ENCODE measurements around the gene CASKIN2.

Gene CASKIN2

DNA sequence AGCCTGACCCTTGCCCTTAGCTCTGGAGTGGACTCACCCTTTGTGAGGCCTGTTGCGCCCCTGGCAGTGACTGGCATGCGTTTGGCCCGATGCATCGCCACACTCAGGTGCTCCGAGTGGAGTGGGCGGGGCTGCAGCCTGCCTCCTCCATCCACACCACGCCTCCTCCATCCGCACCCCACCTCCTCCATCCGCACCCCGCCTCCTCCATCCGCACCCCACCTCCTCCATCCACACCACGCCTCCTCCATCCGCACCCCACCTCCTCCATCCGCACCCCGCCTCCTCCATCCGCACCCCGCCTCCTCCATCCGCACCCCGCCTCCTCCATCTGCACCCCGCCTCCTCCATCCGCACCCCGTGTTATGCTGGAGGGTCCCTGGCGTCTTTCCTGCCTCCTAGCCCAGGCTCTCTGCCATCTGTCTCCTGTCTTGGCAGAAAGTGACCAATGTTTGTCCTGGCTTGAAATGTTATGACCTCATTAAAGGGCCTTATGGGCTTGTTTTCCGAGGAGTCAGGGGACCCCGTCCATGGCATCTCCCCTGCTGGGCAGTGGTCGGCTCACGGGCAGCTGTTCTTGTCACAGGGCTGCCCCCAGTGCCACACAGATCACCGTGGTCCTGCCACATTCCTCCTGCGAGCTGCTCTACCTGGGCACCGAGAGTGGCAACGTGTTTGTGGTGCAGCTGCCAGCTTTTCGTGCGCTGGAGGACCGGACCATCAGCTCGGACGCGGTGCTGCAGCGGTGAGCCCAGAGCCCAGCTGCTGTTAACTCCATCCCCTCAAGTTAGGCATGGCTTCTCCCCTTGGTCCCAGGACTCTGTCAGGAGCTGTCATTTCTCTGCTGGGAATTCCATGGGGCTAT is 43.6 kb upstream of the CASKIN2 start:
- Histone ChIP-seq H3K27me3 (ENCODE audit: insufficient read depth, insufficient read length) (no peaks in the 10 kb centered on the region), H3K4me3 (ENCODE audit: insufficient read length, low read depth) (no peak overlapping the region), H3K4me1 (ENCODE audit: insufficient read depth, insufficient read length) (peaks cover 21% of the 10 kb centered on the region), H3K9ac (ENCODE audit: insufficient read length, low read depth) (peak overlapping the region; percentile 3), H3K9me3 (ENCODE audit: insufficient read depth, low read length) (no peaks in the 10 kb centered on the region), H3K36me3 (ENCODE audit: insufficient read depth, insufficient read length, low read length) (peaks cover 28% of the 10 kb centered on the region)
- no peak for TF ChIP-seq ZNF274 (IDR thresholded peaks at IDR 0.05; ENCODE audit: low read depth, low read length)
- no peak for DNase-seq (ENCODE audit: low read depth, low spot score)

DNA sequence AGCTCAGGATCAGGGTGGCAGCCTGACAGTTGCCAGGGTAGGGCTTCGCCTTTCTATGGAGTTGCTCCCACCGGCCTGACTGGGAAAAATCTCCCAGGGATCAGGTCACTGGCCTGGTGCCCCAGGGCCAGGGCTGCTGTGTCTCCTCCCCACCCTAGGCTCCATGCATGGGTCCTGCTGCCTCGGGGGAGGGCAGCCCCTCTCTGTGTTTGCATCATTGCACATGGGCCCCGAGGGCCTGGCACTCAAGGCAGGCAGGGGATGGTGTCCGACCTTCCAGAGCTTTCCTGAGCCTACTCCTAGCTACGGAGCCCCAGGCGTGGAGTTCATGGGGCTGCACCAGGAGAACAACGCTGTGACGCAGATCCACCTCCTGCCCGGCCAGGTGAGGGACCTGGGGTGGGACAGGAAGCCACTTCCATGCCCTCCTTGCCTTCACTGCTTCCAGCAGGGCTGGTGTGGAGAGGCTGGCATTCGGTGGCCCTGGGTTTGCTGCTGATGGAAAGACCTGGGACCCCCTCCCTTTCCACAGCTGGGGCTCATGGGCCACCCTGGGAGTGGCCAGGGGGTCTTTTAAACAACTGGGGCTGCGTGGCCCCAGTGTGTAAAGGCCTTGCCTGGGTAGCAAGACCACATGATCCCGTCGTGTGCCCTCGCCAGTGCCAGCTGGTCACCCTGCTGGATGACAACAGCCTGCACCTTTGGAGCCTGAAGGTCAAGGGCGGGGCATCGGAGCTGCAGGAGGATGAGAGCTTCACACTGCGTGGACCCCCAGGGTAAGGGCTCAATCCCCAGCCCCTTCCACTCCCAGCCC is 42.7 kb upstream of the CASKIN2 start:
- TF ChIP-seq YY1 (IDR thresholded peaks at IDR 0.05; ENCODE audit: insufficient read depth, insufficient read length) (no peak), ZNF274 (IDR thresholded peaks at IDR 0.05; ENCODE audit: low read depth, low read length) (no peak), SUZ12 (IDR thresholded peaks at IDR 0.05; ENCODE audit: extremely low read depth, insufficient read depth, insufficient read length) (no peak)
- DNase-seq (ENCODE audit: low read depth, low spot score), result no peak
- Histone ChIP-seq H3K9ac (ENCODE audit: insufficient read length, low read depth) (peak overlapping the region; percentile 3), H3K27me3 (ENCODE audit: insufficient read depth, insufficient read length) (no peaks in the 10 kb centered on the region), H3K4me3 (ENCODE audit: insufficient read length, low read depth) (no peak overlapping the region), H3K9me3 (ENCODE audit: insufficient read depth, low read length) (no peaks in the 10 kb centered on the region), H3K36me3 (ENCODE audit: insufficient read depth, insufficient read length, low read length) (peaks cover 20% of the 10 kb centered on the region), H3K4me1 (ENCODE audit: insufficient read depth, insufficient read length) (peaks cover 23% of the 10 kb centered on the region)

DNA sequence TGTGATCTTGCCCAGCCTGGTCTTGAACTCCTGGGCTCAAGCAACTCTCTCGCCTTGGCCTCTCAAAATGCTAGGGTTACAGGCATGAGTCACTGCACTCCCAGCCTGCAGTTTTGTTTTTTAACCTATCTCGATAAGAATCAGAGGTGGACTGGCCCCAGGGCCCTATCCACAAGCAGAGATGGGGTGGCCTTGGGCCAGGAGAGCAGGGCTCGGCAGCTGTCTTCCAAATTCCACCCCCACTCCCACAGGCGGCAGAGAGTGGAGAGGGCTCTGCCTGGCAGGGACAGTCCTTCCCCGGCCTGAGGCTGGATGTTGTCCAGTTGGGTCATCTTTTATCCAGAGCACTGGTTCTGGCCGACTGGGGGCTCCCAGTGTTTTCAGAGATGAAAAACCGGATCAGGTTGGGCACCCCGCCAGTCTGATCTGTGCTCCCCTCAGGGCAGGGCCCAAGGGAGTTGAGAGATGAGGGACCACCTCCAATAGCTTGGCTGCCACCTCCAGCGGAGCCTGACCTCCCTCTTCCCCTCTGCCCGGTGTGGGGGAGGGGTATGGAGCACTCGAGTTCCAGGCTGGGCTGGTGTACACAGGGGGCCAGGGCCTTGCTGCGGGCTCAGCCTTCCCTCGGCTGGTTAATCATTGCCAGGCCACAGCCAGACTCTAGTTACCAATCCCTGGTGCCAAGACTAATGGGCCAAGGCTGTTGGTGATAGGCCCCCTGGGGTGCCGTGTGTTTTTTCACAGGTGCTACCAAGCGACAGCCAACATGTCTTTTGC is 41.9 kb upstream of the CASKIN2 start:
- Histone ChIP-seq H3K4me1 (ENCODE audit: insufficient read depth, insufficient read length) (peaks cover 31% of the 10 kb centered on the region), H3K4me3 (ENCODE audit: insufficient read length, low read depth) (no peak overlapping the region), H3K9ac (ENCODE audit: insufficient read length, low read depth) (peak overlapping the region; percentile 6), H3K36me3 (ENCODE audit: insufficient read depth, insufficient read length, low read length) (peaks cover 13% of the 10 kb centered on the region), H3K9me3 (ENCODE audit: insufficient read depth, low read length) (no peaks in the 10 kb centered on the region), H3K27me3 (ENCODE audit: insufficient read depth, insufficient read length) (no peaks in the 10 kb centered on the region)
- DNase-seq (ENCODE audit: low read depth, low spot score), result no peak
- TF ChIP-seq SUZ12 (IDR thresholded peaks at IDR 0.05; ENCODE audit: extremely low read depth, insufficient read depth, insufficient read length), result no peak
- no peak for TF ChIP-seq ZNF274 (IDR thresholded peaks at IDR 0.05; ENCODE audit: low read depth, low read length)
- TF ChIP-seq YY1 (IDR thresholded peaks at IDR 0.05; ENCODE audit: insufficient read depth, insufficient read length), result no peak

DNA sequence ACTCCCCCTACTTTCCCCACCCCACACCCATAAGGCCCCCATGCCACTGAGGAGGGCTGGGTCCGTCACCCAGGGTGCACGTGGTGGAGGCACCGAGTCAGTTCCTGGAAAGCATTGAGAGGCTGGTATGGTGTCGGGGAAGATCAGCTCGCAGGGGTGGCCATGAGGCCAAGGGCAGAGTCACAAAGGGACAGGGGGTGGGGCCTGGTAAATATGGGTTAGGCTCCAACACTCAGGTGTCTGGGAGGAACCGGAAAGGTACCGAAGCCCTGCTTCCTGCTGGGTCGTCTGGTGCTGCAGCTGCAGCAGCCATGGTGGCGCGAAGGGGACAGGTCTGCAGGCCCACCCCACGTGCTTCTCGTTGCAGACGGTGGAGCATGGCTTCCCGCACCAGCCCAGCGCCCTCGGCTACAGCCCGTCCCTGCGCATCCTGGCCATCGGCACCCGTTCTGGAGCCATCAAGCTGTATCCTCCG is 40.4 kb upstream of the CASKIN2 start:
- H3K4me3 ChIP-seq (ENCODE audit: insufficient read length, low read depth), result no peak overlapping the region
- TF ChIP-seq ZNF274 (IDR thresholded peaks at IDR 0.05; ENCODE audit: low read depth, low read length), result no peak
- no peak for TF ChIP-seq SUZ12 (IDR thresholded peaks at IDR 0.05; ENCODE audit: extremely low read depth, insufficient read depth, insufficient read length)
- no peak for TF ChIP-seq YY1 (IDR thresholded peaks at IDR 0.05; ENCODE audit: insufficient read depth, insufficient read length)
- H3K36me3 ChIP-seq (ENCODE audit: insufficient read depth, insufficient read length, low read length), result peaks cover 11% of the 10 kb centered on the region
- peak overlapping the region; percentile 24 for H3K9ac ChIP-seq (ENCODE audit: insufficient read length, low read depth)
- H3K27me3 ChIP-seq (ENCODE audit: insufficient read depth, insufficient read length), result no peaks in the 10 kb centered on the region
- DNase-seq (ENCODE audit: low read depth, low spot score), result no peak
- peaks cover 34% of the 10 kb centered on the region for H3K4me1 ChIP-seq (ENCODE audit: insufficient read depth, insufficient read length)
- no peaks in the 10 kb centered on the region for H3K9me3 ChIP-seq (ENCODE audit: insufficient read depth, low read length)

DNA sequence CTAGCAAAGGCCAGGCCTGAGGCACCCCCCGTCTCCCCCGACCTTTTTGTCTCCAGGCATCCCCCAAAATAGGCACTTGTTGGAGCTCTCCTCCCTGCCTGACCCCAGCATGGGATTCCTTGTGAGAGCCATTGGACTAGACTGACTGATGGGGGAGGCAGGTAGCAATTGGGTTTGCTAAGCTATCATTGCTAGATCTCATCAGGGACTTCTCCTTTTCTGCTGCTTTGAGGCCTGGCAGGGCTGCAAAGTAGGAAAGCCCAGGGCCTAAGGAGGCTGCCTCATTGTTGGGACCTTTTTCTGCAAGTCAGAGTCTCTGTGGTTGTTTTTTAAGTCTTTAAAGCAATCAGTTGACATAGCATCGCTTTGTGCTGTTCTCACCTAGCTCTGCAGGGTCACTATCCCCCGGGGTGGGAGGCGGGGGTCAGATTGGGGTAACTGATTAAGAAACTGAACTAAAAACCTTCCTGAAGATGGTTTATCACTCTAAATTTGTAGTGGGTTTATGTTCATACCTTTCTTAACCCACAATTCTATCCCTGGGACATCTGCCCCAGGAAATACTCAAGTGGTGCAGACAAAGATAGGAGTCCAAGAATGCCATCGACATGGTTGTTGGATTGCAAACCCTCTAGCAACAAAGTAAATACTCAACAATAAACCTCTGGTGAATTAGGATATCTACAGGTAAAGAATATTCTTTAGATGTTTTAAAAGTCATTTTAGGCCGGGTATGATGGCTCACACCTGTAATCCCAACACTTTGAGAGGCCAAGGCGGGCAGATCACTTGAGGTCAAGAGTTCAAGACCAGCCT is 38.2 kb upstream of the CASKIN2 start:
- Histone ChIP-seq H3K9me3 (ENCODE audit: insufficient read depth, low read length) (no peaks in the 10 kb centered on the region), H3K9ac (ENCODE audit: insufficient read length, low read depth) (no peak overlapping the region), H3K27me3 (ENCODE audit: insufficient read depth, insufficient read length) (no peaks in the 10 kb centered on the region), H3K4me1 (ENCODE audit: insufficient read depth, insufficient read length) (peaks cover 50% of the 10 kb centered on the region), H3K4me3 (ENCODE audit: insufficient read length, low read depth) (no peak overlapping the region), H3K36me3 (ENCODE audit: insufficient read depth, insufficient read length, low read length) (peaks cover 10% of the 10 kb centered on the region)
- TF ChIP-seq SUZ12 (IDR thresholded peaks at IDR 0.05; ENCODE audit: extremely low read depth, insufficient read depth, insufficient read length), result no peak
- no peak for TF ChIP-seq YY1 (IDR thresholded peaks at IDR 0.05; ENCODE audit: insufficient read depth, insufficient read length)
- TF ChIP-seq ZNF274 (IDR thresholded peaks at IDR 0.05; ENCODE audit: low read depth, low read length), result no peak
- DNase-seq (ENCODE audit: low read depth, low spot score), result no peak

DNA sequence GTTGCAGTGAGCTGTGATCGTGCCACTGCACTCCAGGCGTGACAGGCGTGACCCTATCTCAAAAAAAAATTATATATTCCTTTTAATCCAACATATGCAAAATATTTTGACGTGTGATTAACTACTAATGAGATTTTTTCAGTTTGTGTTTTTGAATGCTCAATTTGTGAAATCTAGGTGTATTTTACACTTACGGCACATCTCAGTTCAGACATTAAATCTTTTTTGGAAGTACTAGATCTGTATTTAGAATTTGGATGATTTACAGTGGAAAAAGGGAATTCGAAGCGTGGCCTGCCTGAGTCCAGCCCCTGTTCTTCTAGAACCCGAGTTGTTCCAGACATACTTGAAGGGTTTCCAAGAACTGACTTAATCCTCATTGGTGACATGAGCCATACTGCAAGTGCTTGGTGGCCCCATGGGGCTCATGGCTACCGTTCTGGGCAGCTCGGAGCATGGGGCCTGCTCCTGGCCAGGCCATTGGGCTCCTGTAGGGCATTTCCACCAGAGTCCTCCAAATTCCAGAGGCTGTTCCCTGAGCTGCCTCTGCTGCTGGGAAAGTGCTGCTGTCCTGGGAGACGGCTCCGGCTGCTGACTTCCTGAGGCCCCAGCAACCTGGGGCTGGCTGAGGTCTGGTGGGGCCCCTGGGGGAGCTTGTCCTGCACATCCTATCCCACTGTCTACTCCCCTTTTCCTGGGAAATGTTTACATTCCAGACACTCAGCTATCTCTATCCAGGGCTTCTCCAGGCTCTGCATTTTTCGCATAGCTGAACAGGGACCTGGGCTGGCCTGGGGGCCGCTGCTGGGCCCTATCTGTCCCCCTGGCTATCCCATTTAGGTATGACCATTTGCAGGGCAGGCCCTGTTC is 37.3 kb upstream of the CASKIN2 start:
- DNase-seq (ENCODE audit: low read depth, low spot score), result no peak
- Histone ChIP-seq H3K4me1 (ENCODE audit: insufficient read depth, insufficient read length) (peaks cover 43% of the 10 kb centered on the region), H3K36me3 (ENCODE audit: insufficient read depth, insufficient read length, low read length) (peaks cover 6% of the 10 kb centered on the region), H3K9ac (ENCODE audit: insufficient read length, low read depth) (peak overlapping the region; percentile 14), H3K27me3 (ENCODE audit: insufficient read depth, insufficient read length) (no peaks in the 10 kb centered on the region), H3K9me3 (ENCODE audit: insufficient read depth, low read length) (no peaks in the 10 kb centered on the region), H3K4me3 (ENCODE audit: insufficient read length, low read depth) (no peak overlapping the region)
- TF ChIP-seq YY1 (IDR thresholded peaks at IDR 0.05; ENCODE audit: insufficient read depth, insufficient read length) (no peak), SUZ12 (IDR thresholded peaks at IDR 0.05; ENCODE audit: extremely low read depth, insufficient read depth, insufficient read length) (no peak), ZNF274 (IDR thresholded peaks at IDR 0.05; ENCODE audit: low read depth, low read length) (no peak)
